Spleen (tissue), 11 donors: Measurements from ENCODE around the gene TMPRSS6. TPM values are rescaled to one million over a fixed set of nuclear protein-coding genes. Genes with fewer than 3 reads are reported as not detected.

Experiments
- DNase-seq: peaks from one replicate; pipeline ENCODE4 v3.0.0-alpha.2; 2020
- H3K27ac ChIP-seq, 8 donors: fragments of 200-600 bp; sonication (generic) in 7 of 8; 1 replicate in 4 of 8; 2 replicates in 4 of 8; pipeline versions ENCODE4 v1.5.0 to v1.8.0; 2016 to 2021; ENCODE audit warnings: inconsistent platforms in 4 of 8, mild to moderate bottlenecking in 4 of 8, moderate library complexity in 1 of 8
- H3K27me3 ChIP-seq, 7 donors: fragments of 200-600 bp; sonication (generic) in 6 of 7; replicated peaks in 1 of 7; 1 replicate in 4 of 7; 2 replicates in 3 of 7; pipeline versions ENCODE4 v1.5.0 to v1.8.0; 2016 to 2021; ENCODE audit warnings: inconsistent platforms in 3 of 7, mild to moderate bottlenecking in 1 of 7
- H3K36me3 ChIP-seq, 6 donors: fragments of 200-600 bp; sonication (generic) in 5 of 6; 1 replicate in 4 of 6; 2 replicates in 2 of 6; pipeline versions ENCODE4 v1.5.0 to v1.8.0; 2016 to 2021; ENCODE audit warnings: inconsistent platforms in 2 of 6
- H3K4me1 ChIP-seq, 6 donors: fragments of 200-600 bp; sonication (generic) in 5 of 6; 1 replicate in 3 of 6; 2 replicates in 3 of 6; pipeline versions ENCODE4 v1.5.0 to v1.8.0; 2016 to 2021; ENCODE audit warnings: inconsistent platforms in 3 of 6
- H3K4me3 ChIP-seq, 8 donors: fragments of 200-600 bp; sonication (generic) in 7 of 8; 1 replicate in 4 of 8; 2 replicates in 4 of 8; pipeline versions ENCODE4 v1.5.0 to v1.8.0; 2016 to 2021; ENCODE audit warnings: inconsistent platforms in 4 of 8, mild to moderate bottlenecking in 4 of 8, moderate library complexity in 2 of 8
- H3K9me3 ChIP-seq, 8 donors: fragments of 200-600 bp; sonication (generic) in 7 of 8; 1 replicate in 4 of 8; 2 replicates in 4 of 8; pipeline versions ENCODE4 v1.5.0 to v1.8.0; 2016 to 2021; ENCODE audit warnings: inconsistent platforms in 4 of 8
- POLR2A ChIP-seq, 3 donors: fragments of 450-650 bp; IDR thresholded peaks; one replicate each; pipeline ENCODE4 v1.5.1; 2017; ENCODE audit warnings: antibody characterized with exemption in 3 of 3, mild to moderate bottlenecking in 1 of 3
- POLR2AphosphoS5 ChIP-seq, 3 donors: sonication (generic); formaldehyde crosslinking; IDR thresholded peaks; one replicate each; pipeline ENCODE4 v1.5.1; 2017; ENCODE audit warnings: antibody characterized with exemption in 3 of 3
- WGBS, 5 donors: extraction: QIAGEN DNeasy Blood & Tissue Kit in 3 of 5; methylation state at CpG; one replicate each; pipeline versions ENCODE4 v1.1.5 to v1.1.7; 2013 to 2018; 5-methylcytosine and 5-hydroxymethylcytosine counted together
- intact Hi-C: fragments of 100-400 bp; cut with DNase I; formaldehyde crosslinking; loops from one replicate; pipeline ENCODE4 v1.15.0; 2023; ENCODE audit warnings: low total_unique reads
- polyA plus RNA-seq, 3 donors: library from polyadenylated mRNA; stranded (reverse); fragments of 200-250 nt; gene quantifications; one replicate each; pipeline ENCODE4 v1.2.1, GENCODE V29; 2013
- total RNA-seq, 7 donors: library from RNA; depleted of rRNA in 3 of 7; stranded (reverse); fragments of >200 nt in 3 of 7; fragmentation: NEBNext Ultra II Directional in 4 of 7; extraction: Animal tissue kit (Norgen Biotek cat#: 25700) in 4 of 7; gene quantifications; one replicate each; pipeline versions ENCODE4 v1.1.0 to v1.2.1, GENCODE V29; 2016 to 2021
- TF ChIP-seq, protein P1 (sequence below), 11 experiments: fragments of 200-600 bp in 7 of 11; fragments of 450-650 bp in 4 of 11; sonication (generic) in 4 of 11; IDR thresholded peaks in 8 of 11; conservative IDR thresholded peaks in 3 of 11; 1 replicate in 7 of 11; 2 replicates in 4 of 11; pipeline versions ENCODE4 v1.4.0 to v1.8.0; 2016 to 2021; ENCODE audit warnings: antibody characterized with exemption in 11 of 11, inconsistent platforms in 4 of 11, mild to moderate bottlenecking in 1 of 11
- donor health status: healthy with polysubstance abuse.
- donor health status: DM: no; HTN: no; CAD: no; lungs with moderate emphysema.
- donor health status: DM: no; HTN: no; CAD: no.
- donor health status: Bipolar disorder and iron deficiency.
- donor health status: healthy.
- donor health status: DM: no; HTN: no; CAD: no.
- donor health status: DM: yes; HTN: yes; CAD: no.

TMPRSS6 gene
- total and polyA plus RNA-seq, 10 donors: 0.09 to 0.55 (median 0.28) TPM; not detected in 5

DNA sequence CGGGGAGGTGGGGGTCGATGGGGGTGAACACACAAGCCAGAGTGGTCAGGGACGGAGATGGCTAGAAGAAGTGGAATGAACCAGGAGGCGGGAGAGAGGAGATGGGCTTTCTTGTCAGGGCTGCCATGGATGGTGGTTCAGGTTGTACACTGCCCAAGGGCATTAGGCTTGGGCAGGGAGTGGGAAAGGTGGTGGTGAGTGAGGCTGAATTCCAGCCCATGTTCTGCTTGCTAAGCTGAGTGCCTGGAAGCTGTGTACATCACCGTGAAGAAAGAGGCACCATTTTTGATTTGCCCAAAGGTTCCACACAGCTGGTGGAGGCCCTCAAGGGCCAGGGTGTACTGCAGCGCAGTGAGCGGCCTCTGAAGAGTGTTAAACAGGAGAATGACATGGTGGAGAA is 23.3 kb upstream of the TMPRSS6 start:
- peaks cover 0 to 6% (median 0%) of the 10 kb centered on the region in 7 donors for H3K27me3 ChIP-seq
- intact Hi-C loops: no loop called here
- peaks cover 0 to 100% (median 17%) of the 10 kb centered on the region in 6 donors for H3K36me3 ChIP-seq
- TF ChIP-seq POLR2AphosphoS5 (IDR thresholded peaks at IDR 0.05): no peak
- TF ChIP-seq, protein P1, sequence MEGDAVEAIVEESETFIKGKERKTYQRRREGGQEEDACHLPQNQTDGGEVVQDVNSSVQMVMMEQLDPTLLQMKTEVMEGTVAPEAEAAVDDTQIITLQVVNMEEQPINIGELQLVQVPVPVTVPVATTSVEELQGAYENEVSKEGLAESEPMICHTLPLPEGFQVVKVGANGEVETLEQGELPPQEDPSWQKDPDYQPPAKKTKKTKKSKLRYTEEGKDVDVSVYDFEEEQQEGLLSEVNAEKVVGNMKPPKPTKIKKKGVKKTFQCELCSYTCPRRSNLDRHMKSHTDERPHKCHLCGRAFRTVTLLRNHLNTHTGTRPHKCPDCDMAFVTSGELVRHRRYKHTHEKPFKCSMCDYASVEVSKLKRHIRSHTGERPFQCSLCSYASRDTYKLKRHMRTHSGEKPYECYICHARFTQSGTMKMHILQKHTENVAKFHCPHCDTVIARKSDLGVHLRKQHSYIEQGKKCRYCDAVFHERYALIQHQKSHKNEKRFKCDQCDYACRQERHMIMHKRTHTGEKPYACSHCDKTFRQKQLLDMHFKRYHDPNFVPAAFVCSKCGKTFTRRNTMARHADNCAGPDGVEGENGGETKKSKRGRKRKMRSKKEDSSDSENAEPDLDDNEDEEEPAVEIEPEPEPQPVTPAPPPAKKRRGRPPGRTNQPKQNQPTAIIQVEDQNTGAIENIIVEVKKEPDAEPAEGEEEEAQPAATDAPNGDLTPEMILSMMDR (IDR thresholded peaks at IDR 0.05 in 8 of 11, conservative IDR thresholded peaks at IDR 0.05 in 3 of 11): no peak
- H3K4me1 ChIP-seq: no peaks in the 10 kb centered on the region
- no peaks in the 10 kb centered on the region for H3K9me3 ChIP-seq
- H3K4me3 ChIP-seq: no peak overlapping the region
- H3K27ac ChIP-seq: no peak overlapping the region
- 84 to 96% (median 91%) methylated on average over 7 of the region's 7 CpGs for WGBS, 5 donors
- DNase-seq: no peak

DNA sequence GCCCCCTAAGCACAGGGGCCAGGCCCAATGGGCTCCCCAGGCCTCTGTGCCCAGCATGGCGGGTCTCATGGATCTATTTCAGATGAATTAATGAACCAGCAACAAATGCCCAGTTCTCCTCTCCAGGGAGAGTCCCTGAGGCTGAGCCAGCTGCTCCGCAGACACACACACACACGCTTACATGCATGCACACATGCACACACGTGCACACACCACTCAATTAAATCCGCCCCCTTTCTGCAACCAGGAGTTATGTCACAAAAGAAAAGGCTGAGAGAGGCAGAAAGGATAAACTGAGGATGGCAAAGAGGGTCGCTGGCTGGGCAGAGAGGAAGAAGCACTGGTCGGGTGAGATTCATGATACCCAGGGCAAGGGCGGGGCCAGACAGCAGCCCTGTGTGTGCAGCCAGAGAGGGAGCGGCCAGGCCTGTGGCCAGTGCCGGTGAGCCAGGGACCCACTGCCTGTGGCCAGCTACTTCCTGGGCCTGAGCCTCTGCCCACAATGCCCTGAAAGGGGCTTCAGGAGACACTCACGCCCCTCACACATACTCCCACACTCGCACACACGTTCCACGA is 20.4 kb upstream of the TMPRSS6 start:
- Histone ChIP-seq H3K4me3 (no peak overlapping the region), H3K4me1 (no peaks in the 10 kb centered on the region), H3K9me3 (no peaks in the 10 kb centered on the region), H3K27ac (no peak overlapping the region), H3K36me3 (peaks cover 0 to 87% (median 6%) of the 10 kb centered on the region in 6 donors), H3K27me3 (peaks cover 0 to 9% (median 0%) of the 10 kb centered on the region in 7 donors)
- TF ChIP-seq POLR2A (IDR thresholded peaks at IDR 0.05) (no peak), POLR2AphosphoS5 (IDR thresholded peaks at IDR 0.05) (peak in 1 of 3 donors; percentile 43)
- TF ChIP-seq, protein P1 (IDR thresholded peaks at IDR 0.05 in 8 of 11, conservative IDR thresholded peaks at IDR 0.05 in 3 of 11): no peak
- no peak for DNase-seq
- intact Hi-C loops: no loop called here
- WGBS, 5 donors: 84 to 92% (median 86%) methylated on average over 9 to 14 of the region's 14 CpGs

DNA sequence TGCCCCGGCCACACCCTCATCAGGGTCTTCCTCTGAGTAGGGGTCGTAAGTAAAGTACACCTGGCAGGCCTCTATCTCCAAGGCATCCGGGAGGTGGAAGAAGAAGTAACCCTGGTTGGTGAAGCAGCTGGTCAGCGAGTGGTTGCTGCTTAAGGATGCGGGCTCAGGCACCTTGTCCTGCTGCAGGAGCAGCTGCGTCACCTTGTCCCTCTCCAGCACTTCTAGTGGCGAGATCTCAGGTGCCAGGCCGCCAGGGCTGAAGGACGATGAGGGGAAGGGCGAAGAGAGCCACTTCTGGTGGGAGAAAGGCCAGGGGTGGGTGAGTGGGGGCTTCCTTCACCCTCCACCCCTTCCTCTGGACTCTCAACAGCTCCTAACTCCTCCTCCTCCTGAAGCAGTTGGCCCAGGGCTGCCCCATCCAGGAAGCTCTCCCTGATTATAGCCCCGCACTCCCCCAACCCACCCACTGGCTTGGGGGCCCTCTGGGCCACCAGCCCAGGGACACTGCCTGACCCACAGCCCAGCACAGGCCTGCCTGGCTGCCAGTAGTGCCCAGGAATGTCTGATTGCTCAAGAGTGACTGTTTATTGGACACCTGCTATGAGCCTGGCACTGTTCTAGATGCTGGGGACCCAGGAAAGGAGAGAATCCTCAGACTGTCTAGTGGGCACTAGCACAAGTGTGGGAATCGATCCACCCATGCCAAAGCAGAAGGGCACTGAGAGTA is 19.2 kb upstream of the TMPRSS6 start:
- Histone ChIP-seq H3K9me3 (no peaks in the 10 kb centered on the region), H3K27me3 (peaks cover 0 to 9% (median 0%) of the 10 kb centered on the region in 7 donors), H3K4me3 (no peak overlapping the region), H3K4me1 (peaks cover 0 to under 1% (median 0%) of the 10 kb centered on the region in 6 donors), H3K27ac (no peak overlapping the region), H3K36me3 (peaks cover 0 to 75% (median 5%) of the 10 kb centered on the region in 6 donors)
- 81 to 88% (median 83%) methylated on average over 11 to 12 of the region's 12 CpGs for WGBS, 5 donors
- DNase-seq: no peak
- intact Hi-C loops: no loop called here
- TF ChIP-seq, protein P1 (IDR thresholded peaks at IDR 0.05 in 8 of 11, conservative IDR thresholded peaks at IDR 0.05 in 3 of 11): no peak
- TF ChIP-seq POLR2A (IDR thresholded peaks at IDR 0.05) (no peak), POLR2AphosphoS5 (IDR thresholded peaks at IDR 0.05) (no peak)

DNA sequence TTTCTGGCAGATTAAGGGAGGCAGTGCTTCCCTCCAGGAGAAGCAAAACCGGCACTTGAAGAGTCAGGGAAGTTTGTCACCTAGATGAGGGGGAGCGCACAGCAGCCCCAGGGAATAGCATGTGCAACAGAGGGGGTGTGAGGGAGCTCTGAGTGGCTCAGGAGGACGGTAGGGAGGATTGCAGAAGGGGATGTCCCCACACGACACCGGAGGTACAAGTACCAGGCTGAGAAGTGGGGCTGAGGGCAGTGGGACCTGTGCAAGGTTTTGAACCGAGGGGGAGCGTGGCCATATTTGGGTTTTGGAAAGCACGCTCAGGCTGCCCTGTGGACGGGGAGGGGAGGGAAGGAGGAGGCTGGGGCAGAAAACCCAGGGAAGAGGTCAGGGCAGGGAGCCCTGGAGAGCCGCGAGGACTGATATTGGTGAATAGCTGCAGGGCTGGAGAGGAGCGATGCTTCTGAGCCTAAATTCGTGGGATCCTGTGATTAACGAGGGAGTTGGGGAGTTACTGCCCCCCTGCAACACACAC is 17.9 kb upstream of the TMPRSS6 start:
- peaks cover 0 to 9% (median 0%) of the 10 kb centered on the region in 7 donors for H3K27me3 ChIP-seq
- H3K4me1 ChIP-seq: peaks cover 0 to 14% (median 6%) of the 10 kb centered on the region in 6 donors
- no peak overlapping the region for H3K4me3 ChIP-seq
- intact Hi-C loops: no loop called here
- H3K36me3 ChIP-seq: peaks cover 0 to 62% (median 5%) of the 10 kb centered on the region in 6 donors
- no peaks in the 10 kb centered on the region for H3K9me3 ChIP-seq
- DNase-seq: no peak
- H3K27ac ChIP-seq: no peak overlapping the region
- TF ChIP-seq, protein P1 (IDR thresholded peaks at IDR 0.05 in 8 of 11, conservative IDR thresholded peaks at IDR 0.05 in 3 of 11): no peak
- TF ChIP-seq POLR2AphosphoS5 (IDR thresholded peaks at IDR 0.05): no peak
- no peak for TF ChIP-seq POLR2A (IDR thresholded peaks at IDR 0.05)
- 72 to 83% (median 78%) methylated on average over 14 of the region's 14 CpGs for WGBS, 5 donors
